Measurements from ENCODE around the gene TEX13D. TPM values are rescaled to one million over a fixed set of nuclear protein-coding genes. Genes with fewer than 3 reads are reported as not detected.

The TEX13D gene
- total and polyA plus RNA-seq, 4 donors: not detected

DNA sequence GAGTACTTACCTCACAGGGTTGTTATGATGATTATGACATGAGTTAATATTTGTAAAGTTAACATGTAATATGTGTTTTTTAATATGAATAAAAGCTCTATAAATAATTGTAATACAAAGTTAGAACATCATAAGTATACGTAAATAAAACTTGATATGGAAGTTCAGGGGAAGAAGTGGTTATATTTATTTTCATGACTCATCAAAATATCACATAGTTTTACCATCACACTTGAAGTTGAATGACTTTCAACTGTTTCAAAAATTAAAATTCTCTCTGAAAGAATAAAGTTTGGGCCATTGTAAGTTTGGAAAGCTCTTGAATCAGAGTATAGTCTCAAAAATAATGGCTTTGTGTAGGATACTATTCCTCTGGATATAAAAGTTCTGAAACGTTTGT lies 22.2 kb downstream of the TEX13D start:
- WGBS: 67% methylated on average over 2 of the region's 2 CpGs
- no peak overlapping the region for H3K27ac ChIP-seq (ENCODE audit: low read depth in 1 of 2, low read length in 2 of 2)
- TF ChIP-seq YY1 (IDR thresholded peaks at IDR 0.05) (no peak), FOXA1 (IDR thresholded peaks at IDR 0.05) (no peak), SP1 (IDR thresholded peaks at IDR 0.05) (no peak), GABPA (IDR thresholded peaks at IDR 0.05 in 1 of 2, conservative IDR thresholded peaks at IDR 0.05 in 1 of 2) (no peak), FOXA2 (IDR thresholded peaks at IDR 0.05) (no peak), HNF4G (IDR thresholded peaks at IDR 0.05) (no peak), JUND (IDR thresholded peaks at IDR 0.05) (no peak), TAF1 (conservative IDR thresholded peaks at IDR 0.05) (no peak), EGR1 (IDR thresholded peaks at IDR 0.05; ENCODE audit: low read depth in 2 of 2) (no peak), RAD21 (IDR thresholded peaks at IDR 0.05) (no peak), RXRA (IDR thresholded peaks at IDR 0.05) (no peak), NR2F2 (IDR thresholded peaks at IDR 0.05) (no peak), HNF4A (conservative IDR thresholded peaks at IDR 0.05) (no peak)
- TF ChIP-seq, protein P1, sequence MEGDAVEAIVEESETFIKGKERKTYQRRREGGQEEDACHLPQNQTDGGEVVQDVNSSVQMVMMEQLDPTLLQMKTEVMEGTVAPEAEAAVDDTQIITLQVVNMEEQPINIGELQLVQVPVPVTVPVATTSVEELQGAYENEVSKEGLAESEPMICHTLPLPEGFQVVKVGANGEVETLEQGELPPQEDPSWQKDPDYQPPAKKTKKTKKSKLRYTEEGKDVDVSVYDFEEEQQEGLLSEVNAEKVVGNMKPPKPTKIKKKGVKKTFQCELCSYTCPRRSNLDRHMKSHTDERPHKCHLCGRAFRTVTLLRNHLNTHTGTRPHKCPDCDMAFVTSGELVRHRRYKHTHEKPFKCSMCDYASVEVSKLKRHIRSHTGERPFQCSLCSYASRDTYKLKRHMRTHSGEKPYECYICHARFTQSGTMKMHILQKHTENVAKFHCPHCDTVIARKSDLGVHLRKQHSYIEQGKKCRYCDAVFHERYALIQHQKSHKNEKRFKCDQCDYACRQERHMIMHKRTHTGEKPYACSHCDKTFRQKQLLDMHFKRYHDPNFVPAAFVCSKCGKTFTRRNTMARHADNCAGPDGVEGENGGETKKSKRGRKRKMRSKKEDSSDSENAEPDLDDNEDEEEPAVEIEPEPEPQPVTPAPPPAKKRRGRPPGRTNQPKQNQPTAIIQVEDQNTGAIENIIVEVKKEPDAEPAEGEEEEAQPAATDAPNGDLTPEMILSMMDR (IDR thresholded peaks at IDR 0.05; ENCODE audit: low read depth, low read length, missing input control): no peak
- TF ChIP-seq, protein P2, sequence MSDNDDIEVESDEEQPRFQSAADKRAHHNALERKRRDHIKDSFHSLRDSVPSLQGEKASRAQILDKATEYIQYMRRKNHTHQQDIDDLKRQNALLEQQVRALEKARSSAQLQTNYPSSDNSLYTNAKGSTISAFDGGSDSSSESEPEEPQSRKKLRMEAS (IDR thresholded peaks at IDR 0.05): no peak
- TF ChIP-seq, protein P3, sequence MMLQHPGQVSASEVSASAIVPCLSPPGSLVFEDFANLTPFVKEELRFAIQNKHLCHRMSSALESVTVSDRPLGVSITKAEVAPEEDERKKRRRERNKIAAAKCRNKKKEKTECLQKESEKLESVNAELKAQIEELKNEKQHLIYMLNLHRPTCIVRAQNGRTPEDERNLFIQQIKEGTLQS (IDR thresholded peaks at IDR 0.05): no peak
- TF ChIP-seq, protein P4, sequence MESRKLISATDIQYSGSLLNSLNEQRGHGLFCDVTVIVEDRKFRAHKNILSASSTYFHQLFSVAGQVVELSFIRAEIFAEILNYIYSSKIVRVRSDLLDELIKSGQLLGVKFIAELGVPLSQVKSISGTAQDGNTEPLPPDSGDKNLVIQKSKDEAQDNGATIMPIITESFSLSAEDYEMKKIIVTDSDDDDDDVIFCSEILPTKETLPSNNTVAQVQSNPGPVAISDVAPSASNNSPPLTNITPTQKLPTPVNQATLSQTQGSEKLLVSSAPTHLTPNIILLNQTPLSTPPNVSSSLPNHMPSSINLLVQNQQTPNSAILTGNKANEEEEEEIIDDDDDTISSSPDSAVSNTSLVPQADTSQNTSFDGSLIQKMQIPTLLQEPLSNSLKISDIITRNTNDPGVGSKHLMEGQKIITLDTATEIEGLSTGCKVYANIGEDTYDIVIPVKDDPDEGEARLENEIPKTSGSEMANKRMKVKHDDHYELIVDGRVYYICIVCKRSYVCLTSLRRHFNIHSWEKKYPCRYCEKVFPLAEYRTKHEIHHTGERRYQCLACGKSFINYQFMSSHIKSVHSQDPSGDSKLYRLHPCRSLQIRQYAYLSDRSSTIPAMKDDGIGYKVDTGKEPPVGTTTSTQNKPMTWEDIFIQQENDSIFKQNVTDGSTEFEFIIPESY (IDR thresholded peaks at IDR 0.05): no peak
- TF ChIP-seq, protein P5, sequence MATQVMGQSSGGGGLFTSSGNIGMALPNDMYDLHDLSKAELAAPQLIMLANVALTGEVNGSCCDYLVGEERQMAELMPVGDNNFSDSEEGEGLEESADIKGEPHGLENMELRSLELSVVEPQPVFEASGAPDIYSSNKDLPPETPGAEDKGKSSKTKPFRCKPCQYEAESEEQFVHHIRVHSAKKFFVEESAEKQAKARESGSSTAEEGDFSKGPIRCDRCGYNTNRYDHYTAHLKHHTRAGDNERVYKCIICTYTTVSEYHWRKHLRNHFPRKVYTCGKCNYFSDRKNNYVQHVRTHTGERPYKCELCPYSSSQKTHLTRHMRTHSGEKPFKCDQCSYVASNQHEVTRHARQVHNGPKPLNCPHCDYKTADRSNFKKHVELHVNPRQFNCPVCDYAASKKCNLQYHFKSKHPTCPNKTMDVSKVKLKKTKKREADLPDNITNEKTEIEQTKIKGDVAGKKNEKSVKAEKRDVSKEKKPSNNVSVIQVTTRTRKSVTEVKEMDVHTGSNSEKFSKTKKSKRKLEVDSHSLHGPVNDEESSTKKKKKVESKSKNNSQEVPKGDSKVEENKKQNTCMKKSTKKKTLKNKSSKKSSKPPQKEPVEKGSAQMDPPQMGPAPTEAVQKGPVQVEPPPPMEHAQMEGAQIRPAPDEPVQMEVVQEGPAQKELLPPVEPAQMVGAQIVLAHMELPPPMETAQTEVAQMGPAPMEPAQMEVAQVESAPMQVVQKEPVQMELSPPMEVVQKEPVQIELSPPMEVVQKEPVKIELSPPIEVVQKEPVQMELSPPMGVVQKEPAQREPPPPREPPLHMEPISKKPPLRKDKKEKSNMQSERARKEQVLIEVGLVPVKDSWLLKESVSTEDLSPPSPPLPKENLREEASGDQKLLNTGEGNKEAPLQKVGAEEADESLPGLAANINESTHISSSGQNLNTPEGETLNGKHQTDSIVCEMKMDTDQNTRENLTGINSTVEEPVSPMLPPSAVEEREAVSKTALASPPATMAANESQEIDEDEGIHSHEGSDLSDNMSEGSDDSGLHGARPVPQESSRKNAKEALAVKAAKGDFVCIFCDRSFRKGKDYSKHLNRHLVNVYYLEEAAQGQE (IDR thresholded peaks at IDR 0.05): no peak
- H3K9me3 ChIP-seq (ENCODE audit: control insufficient read depth in 4 of 4, low read length in 3 of 4): no peaks in the 10 kb centered on the region
- no peaks in the 10 kb centered on the region for H3K36me3 ChIP-seq (ENCODE audit: control insufficient read depth in 4 of 4, insufficient read depth in 3 of 4, low read depth in 1 of 4, low read length in 3 of 4)
- H3K4me1 ChIP-seq (ENCODE audit: control insufficient read depth in 4 of 4, insufficient read depth in 4 of 4, low read length in 3 of 4): no peaks in the 10 kb centered on the region
- no peak overlapping the region for H3K4me3 ChIP-seq (ENCODE audit: low read depth in 1 of 3, low read length in 3 of 3)
- H3K27me3 ChIP-seq (ENCODE audit: control insufficient read depth in 4 of 4, insufficient read depth in 4 of 4, low read length in 3 of 4): no peaks in the 10 kb centered on the region
- H3K9ac ChIP-seq (ENCODE audit: low read depth in 1 of 2, low read length in 2 of 2): no peak overlapping the region
- DNase-seq (ENCODE audit: low spot score): no peak
